Measurements from ENCODE around the gene DLK2. TPM values are rescaled to one million over a fixed set of nuclear protein-coding genes. Genes with fewer than 3 reads are reported as not detected.
A peak's percentile ranks its signal among the peaks of the same experiment; 100 is the strongest.

Gene DLK2
- total RNA-seq, 1 donor from 2014 or later, result 0.18 TPM

GRCh38 chr6:43454696-43455530, 435 bp downstream of the DLK2 start:
- Mint-ChIP-seq H3K36me3 (ENCODE audit: low read depth, unreplicated experiment) (peaks cover 24% of the 10 kb centered on the region), H3K4me1 (ENCODE audit: unreplicated experiment) (peaks cover 9% of the 10 kb centered on the region), H3K9me3 (ENCODE audit: unreplicated experiment) (no peaks in the 10 kb centered on the region), H3K27me3 (ENCODE audit: unreplicated experiment) (peaks cover 9% of the 10 kb centered on the region), H3K4me3 (ENCODE audit: unreplicated experiment) (peak overlapping the region; percentile 73), H3K27ac (ENCODE audit: unreplicated experiment) (no peak overlapping the region)
- peak; percentile 35 for TF ChIP-seq CTCF (IDR thresholded peaks at IDR 0.05; ENCODE audit: unreplicated experiment)
- DNase-seq (ENCODE audit: low spot score), result peak; percentile 94

GRCh38 chr6:43454290-43454695, 1.1 kb downstream of the DLK2 start:
- TF ChIP-seq CTCF (IDR thresholded peaks at IDR 0.05; ENCODE audit: unreplicated experiment), result peak; percentile 96
- Mint-ChIP-seq H3K9me3 (ENCODE audit: unreplicated experiment) (no peaks in the 10 kb centered on the region), H3K4me1 (ENCODE audit: unreplicated experiment) (peaks cover 9% of the 10 kb centered on the region), H3K27me3 (ENCODE audit: unreplicated experiment) (peaks cover 9% of the 10 kb centered on the region), H3K36me3 (ENCODE audit: low read depth, unreplicated experiment) (peaks cover 25% of the 10 kb centered on the region), H3K27ac (ENCODE audit: unreplicated experiment) (no peak overlapping the region), H3K4me3 (ENCODE audit: unreplicated experiment) (peak overlapping the region; percentile 13)
- DNase-seq (ENCODE audit: low spot score), result no peak

DNA sequence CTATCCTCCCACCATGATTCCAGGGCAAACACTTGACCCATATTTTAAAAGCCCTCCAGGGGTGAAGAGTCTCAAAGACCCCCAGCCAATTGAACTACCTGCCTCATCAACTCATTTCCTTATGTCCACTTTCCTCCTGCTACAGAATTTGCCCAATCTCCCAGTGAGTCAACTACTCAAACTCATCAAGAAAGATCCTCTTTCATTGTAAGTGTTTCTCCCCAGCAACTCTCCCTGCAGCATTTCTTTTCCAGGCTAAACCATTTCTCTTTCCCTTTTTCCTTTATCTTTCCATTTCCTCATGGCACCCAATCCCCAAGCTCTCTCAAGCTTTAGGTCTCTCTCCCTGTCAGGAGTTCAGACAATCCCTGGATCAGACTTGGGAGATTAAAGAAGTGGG, 1.5 kb downstream of the DLK2 start:
- Mint-ChIP-seq H3K27me3 (ENCODE audit: unreplicated experiment) (peaks cover 11% of the 10 kb centered on the region), H3K9me3 (ENCODE audit: unreplicated experiment) (no peaks in the 10 kb centered on the region), H3K27ac (ENCODE audit: unreplicated experiment) (no peak overlapping the region), H3K4me1 (ENCODE audit: unreplicated experiment) (peaks cover 9% of the 10 kb centered on the region), H3K36me3 (ENCODE audit: low read depth, unreplicated experiment) (peaks cover 27% of the 10 kb centered on the region), H3K4me3 (ENCODE audit: unreplicated experiment) (peak overlapping the region; percentile 13)
- no peak for TF ChIP-seq CTCF (IDR thresholded peaks at IDR 0.05; ENCODE audit: unreplicated experiment)
- DNase-seq (ENCODE audit: low spot score), result no peak

DNA sequence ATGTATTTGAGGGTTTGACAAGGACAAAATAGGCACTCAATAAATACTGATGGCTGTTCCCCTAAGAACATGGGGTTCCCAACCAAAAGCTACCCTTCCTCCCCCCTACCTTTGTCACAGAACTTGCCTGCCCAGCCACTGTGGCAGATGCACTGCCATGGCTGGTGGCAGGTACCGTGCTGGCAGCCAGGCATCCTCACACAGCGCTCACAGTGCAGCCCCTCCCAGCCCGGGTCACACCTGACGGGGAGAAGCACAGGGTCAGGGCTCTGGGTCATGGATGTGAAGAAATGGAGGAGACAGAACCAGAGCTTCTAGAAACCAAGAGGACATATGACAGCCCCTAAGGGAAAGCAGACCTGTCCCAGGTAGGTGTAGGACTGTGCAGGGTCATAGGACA, 2.5 kb downstream of the DLK2 start:
- no peak for TF ChIP-seq CTCF (IDR thresholded peaks at IDR 0.05; ENCODE audit: unreplicated experiment)
- Mint-ChIP-seq H3K36me3 (ENCODE audit: low read depth, unreplicated experiment) (peaks cover 36% of the 10 kb centered on the region), H3K27ac (ENCODE audit: unreplicated experiment) (no peak overlapping the region), H3K4me3 (ENCODE audit: unreplicated experiment) (no peak overlapping the region), H3K4me1 (ENCODE audit: unreplicated experiment) (peaks cover 9% of the 10 kb centered on the region), H3K27me3 (ENCODE audit: unreplicated experiment) (peaks cover 11% of the 10 kb centered on the region), H3K9me3 (ENCODE audit: unreplicated experiment) (no peaks in the 10 kb centered on the region)
- no peak for DNase-seq (ENCODE audit: low spot score)

DNA sequence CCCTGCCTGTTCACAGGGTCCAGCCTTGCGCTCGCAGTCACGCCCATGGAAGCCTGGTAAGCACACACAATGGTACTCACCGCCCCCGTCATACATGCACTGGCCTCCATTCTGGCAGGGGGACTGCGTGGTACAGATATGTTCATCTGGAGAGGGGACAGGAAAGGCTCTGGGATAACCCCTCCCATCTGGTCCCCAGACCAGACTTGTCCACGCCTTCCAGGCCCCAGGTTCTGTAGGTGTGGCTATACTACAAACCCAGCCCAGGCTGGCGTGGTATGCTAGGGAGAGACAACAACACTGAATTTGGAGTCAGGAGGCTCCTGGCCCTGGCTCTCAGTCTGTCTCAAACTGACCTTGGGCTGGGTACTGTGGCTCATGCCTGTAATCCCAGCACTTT, 3.4 kb downstream of the DLK2 start:
- H3K27me3 Mint-ChIP-seq (ENCODE audit: unreplicated experiment), result peaks cover 9% of the 10 kb centered on the region
- H3K4me3 Mint-ChIP-seq (ENCODE audit: unreplicated experiment), result no peak overlapping the region
- peaks cover 11% of the 10 kb centered on the region for H3K4me1 Mint-ChIP-seq (ENCODE audit: unreplicated experiment)
- peaks cover 44% of the 10 kb centered on the region for H3K36me3 Mint-ChIP-seq (ENCODE audit: low read depth, unreplicated experiment)
- no peaks in the 10 kb centered on the region for H3K9me3 Mint-ChIP-seq (ENCODE audit: unreplicated experiment)
- no peak overlapping the region for H3K27ac Mint-ChIP-seq (ENCODE audit: unreplicated experiment)
- no peak for DNase-seq (ENCODE audit: low spot score)
- TF ChIP-seq CTCF (IDR thresholded peaks at IDR 0.05; ENCODE audit: unreplicated experiment), result no peak

All from endothelial cell (in vitro differentiated cells).